ENCODE results near the gene ZNF354B.
A peak's percentile ranks its signal among the peaks of the same experiment; 100 is the strongest.
"Not testable (repeated sequence)": the region's sequence is repeated elsewhere in the genome, so short reads cannot be mapped to it uniquely, and the experiment has no call there.

ZNF354B gene

GRCh38 chr5:178859625-178860521 is at the start of gene ZNF354B:
Gene ZNF354B (plus strand): TSS chr5:178859953. CDS start chr5:178861048, 1,095 bp downstream.
- DNase-seq, result peak; percentile 57

GRCh38 chr5:178817506-178817905 is 42.2 kb upstream of the ZNF354B start:
- DNase-seq, result no peak

GRCh38 chr5:178818094-178818493 is 41.7 kb upstream of the ZNF354B start:
- no peak for DNase-seq

- DNase-seq, result no peak
These were observed 39.8 kb upstream of the ZNF354B start for GRCh38 chr5:178820001-178820400.

GRCh38 chr5:178825444-178825843 is 34.3 kb upstream of the ZNF354B start:
- no peak for DNase-seq

- DNase-seq, result no peak
These were observed 33.5 kb upstream of the ZNF354B start for GRCh38 chr5:178826216-178826615.

GRCh38 chr5:178827636-178828035 is 32.1 kb upstream of the ZNF354B start:
- DNase-seq, result no peak

- no peak for DNase-seq
These were observed 28.7 kb upstream of the ZNF354B start for GRCh38 chr5:178831049-178831448.

GRCh38 chr5:178832618-178833201 is 27.0 kb upstream of the ZNF354B start:
- DNase-seq, result no peak

- DNase-seq, result no peak
These were observed 23.1 kb upstream of the ZNF354B start for GRCh38 chr5:178836628-178837027.

- not testable (repeated sequence) for DNase-seq
These were observed 20.9 kb upstream of the ZNF354B start for GRCh38 chr5:178838695-178839318.

- DNase-seq, result no peak
These were observed 20.4 kb upstream of the ZNF354B start for GRCh38 chr5:178839319-178839704.

- DNase-seq, result not testable (repeated sequence)
These were observed 19.4 kb upstream of the ZNF354B start for GRCh38 chr5:178840399-178840798.

- DNase-seq, result no peak
These were observed 10.4 kb upstream of the ZNF354B start for GRCh38 chr5:178849316-178849715.

- no peak for DNase-seq
These were observed 7.8 kb upstream of the ZNF354B start for GRCh38 chr5:178851951-178852350.

- DNase-seq, result no peak
These were observed 5.5 kb upstream of the ZNF354B start for GRCh38 chr5:178854284-178854683.

- DNase-seq, result not testable (repeated sequence)
These were observed 862 bp downstream of the ZNF354B start for GRCh38 chr5:178860615-178861014.

- no peak for DNase-seq
These were observed 1.9 kb downstream of the ZNF354B start for GRCh38 chr5:178861627-178862026.

- DNase-seq, result no peak
These were observed 7.2 kb downstream of the ZNF354B start for GRCh38 chr5:178866946-178867345.

- no peak for DNase-seq
These were observed 9.8 kb downstream of the ZNF354B start for GRCh38 chr5:178869577-178869976.

GRCh38 chr5:178870411-178870810 is 10.7 kb downstream of the ZNF354B start:
- DNase-seq, result no peak

GRCh38 chr5:178872302-178872701 is 12.5 kb downstream of the ZNF354B start:
- no peak for DNase-seq

- DNase-seq, result not testable (repeated sequence)
These were observed 23.5 kb downstream of the ZNF354B start for GRCh38 chr5:178883115-178883694.
